Measurements from ENCODE around the gene NEDD9.

NEDD9 gene

GRCh38 chr6:11232193-11232769, at the start of gene NEDD9:
Gene NEDD9 (minus strand): TSS chr6:11232668. CDS start chr6:11232515, 153 bp downstream.
- DNase-seq, result peak; percentile 87

GRCh38 chr6:11282245-11282644, 49.8 kb upstream of the NEDD9 start:
- no peak for DNase-seq

- no peak for DNase-seq
Measured at GRCh38 chr6:11280394-11280793, 47.9 kb upstream of the NEDD9 start.

GRCh38 chr6:11279284-11279689, 46.8 kb upstream of the NEDD9 start:
- DNase-seq, result no peak

GRCh38 chr6:11278207-11278559, 45.7 kb upstream of the NEDD9 start:
- no peak for DNase-seq

GRCh38 chr6:11277275-11278206, 45.1 kb upstream of the NEDD9 start:
- no peak for DNase-seq

- DNase-seq, result no peak
Measured at GRCh38 chr6:11276911-11277274, 44.4 kb upstream of the NEDD9 start.

GRCh38 chr6:11276228-11276627, 43.8 kb upstream of the NEDD9 start:
- DNase-seq, result no peak

- DNase-seq, result no peak
Measured at GRCh38 chr6:11275598-11275997, 43.1 kb upstream of the NEDD9 start.

GRCh38 chr6:11273406-11274065, 41.1 kb upstream of the NEDD9 start:
- no peak for DNase-seq

- DNase-seq, result no peak
Measured at GRCh38 chr6:11272491-11273192, 40.2 kb upstream of the NEDD9 start.

- DNase-seq, result no peak
Measured at GRCh38 chr6:11271228-11272020, 39.0 kb upstream of the NEDD9 start.

GRCh38 chr6:11270030-11271027, 37.9 kb upstream of the NEDD9 start:
- no peak for DNase-seq

GRCh38 chr6:11268978-11269377, 36.5 kb upstream of the NEDD9 start:
- no peak for DNase-seq

GRCh38 chr6:11266926-11267325, 34.5 kb upstream of the NEDD9 start:
- no peak for DNase-seq

GRCh38 chr6:11265932-11266331, 33.5 kb upstream of the NEDD9 start:
- no peak for DNase-seq

- DNase-seq, result no peak
Measured at GRCh38 chr6:11264100-11264499, 31.6 kb upstream of the NEDD9 start.

GRCh38 chr6:11263291-11263775, 30.9 kb upstream of the NEDD9 start:
- DNase-seq, result no peak

- no peak for DNase-seq
Measured at GRCh38 chr6:11262242-11262641, 29.8 kb upstream of the NEDD9 start.

GRCh38 chr6:11260249-11261038, 28.0 kb upstream of the NEDD9 start:
- DNase-seq, result no peak

Measured in NCI-H2171 (cell line).